Nephron (organoid): ENCODE data around the gene HIC1.

Experiments
- H3K27ac Mint-ChIP-seq, 3 experiments: 2 replicates each; pipeline ENCODE4 v1.8.0; 2020; ENCODE audit warnings: mixed read lengths in 3 of 3, mild to moderate bottlenecking in 2 of 3, moderate library complexity in 1 of 3
- H3K27me3 Mint-ChIP-seq: 2 replicates; pipeline ENCODE4 v1.8.0; 2021; ENCODE audit warnings: low read depth, mild to moderate bottlenecking, moderate library complexity, mixed read lengths
- H3K36me3 Mint-ChIP-seq: 2 replicates; pipeline ENCODE4 v1.8.0; 2020; ENCODE audit warnings: low read depth, mixed read lengths
- H3K4me1 Mint-ChIP-seq: 2 replicates; pipeline ENCODE4 v1.8.0; 2020; ENCODE audit warnings: mixed read lengths
- H3K4me3 Mint-ChIP-seq, 3 experiments: 2 replicates each; pipeline ENCODE4 v1.8.0; 2020; ENCODE audit warnings: mild to moderate bottlenecking in 3 of 3, mixed read lengths in 3 of 3, moderate library complexity in 2 of 3
- H3K9me3 Mint-ChIP-seq: 2 replicates; pipeline ENCODE4 v1.8.0; 2020; ENCODE audit warnings: mixed read lengths
- TF ChIP-seq, protein P1 (sequence below), 3 experiments: fragments of 200-600 bp; sonication (generic); IDR thresholded peaks; one replicate each; pipeline ENCODE4 v1.5.0; 2021; ENCODE audit warnings: antibody characterized with exemption in 3 of 3; ENCODE audit not compliant: unreplicated experiment in 3 of 3

The HIC1 gene

DNA sequence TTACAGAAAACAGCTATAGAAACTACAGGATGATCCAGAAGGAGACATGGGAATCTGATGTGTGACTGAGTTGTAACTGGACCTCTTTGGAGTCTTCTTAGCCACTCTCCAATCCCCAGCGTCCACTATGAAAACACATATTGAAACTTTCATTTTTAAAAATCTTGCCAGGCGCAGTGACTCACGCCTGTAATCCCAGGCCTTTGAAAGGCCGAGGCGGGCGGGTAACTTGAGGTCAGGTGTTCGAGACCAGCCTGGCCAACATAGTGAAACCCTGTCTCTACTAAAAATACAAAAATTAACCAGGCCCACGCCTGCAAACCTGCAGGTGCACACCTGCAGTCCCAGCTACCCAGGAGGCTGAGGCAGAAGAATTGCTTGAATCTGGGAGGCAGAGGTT is 53.3 kb downstream of the HIC1 start:
- peaks cover 52% of the 10 kb centered on the region for H3K4me1 Mint-ChIP-seq
- no peaks in the 10 kb centered on the region for H3K27me3 Mint-ChIP-seq
- peaks cover 6% of the 10 kb centered on the region for H3K36me3 Mint-ChIP-seq
- H3K4me3 Mint-ChIP-seq: no peak overlapping the region
- H3K27ac Mint-ChIP-seq: no peak overlapping the region
- TF ChIP-seq, protein P1, sequence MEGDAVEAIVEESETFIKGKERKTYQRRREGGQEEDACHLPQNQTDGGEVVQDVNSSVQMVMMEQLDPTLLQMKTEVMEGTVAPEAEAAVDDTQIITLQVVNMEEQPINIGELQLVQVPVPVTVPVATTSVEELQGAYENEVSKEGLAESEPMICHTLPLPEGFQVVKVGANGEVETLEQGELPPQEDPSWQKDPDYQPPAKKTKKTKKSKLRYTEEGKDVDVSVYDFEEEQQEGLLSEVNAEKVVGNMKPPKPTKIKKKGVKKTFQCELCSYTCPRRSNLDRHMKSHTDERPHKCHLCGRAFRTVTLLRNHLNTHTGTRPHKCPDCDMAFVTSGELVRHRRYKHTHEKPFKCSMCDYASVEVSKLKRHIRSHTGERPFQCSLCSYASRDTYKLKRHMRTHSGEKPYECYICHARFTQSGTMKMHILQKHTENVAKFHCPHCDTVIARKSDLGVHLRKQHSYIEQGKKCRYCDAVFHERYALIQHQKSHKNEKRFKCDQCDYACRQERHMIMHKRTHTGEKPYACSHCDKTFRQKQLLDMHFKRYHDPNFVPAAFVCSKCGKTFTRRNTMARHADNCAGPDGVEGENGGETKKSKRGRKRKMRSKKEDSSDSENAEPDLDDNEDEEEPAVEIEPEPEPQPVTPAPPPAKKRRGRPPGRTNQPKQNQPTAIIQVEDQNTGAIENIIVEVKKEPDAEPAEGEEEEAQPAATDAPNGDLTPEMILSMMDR (IDR thresholded peaks at IDR 0.05; ENCODE audit: unreplicated experiment in 3 of 3): no peak
- H3K9me3 Mint-ChIP-seq: no peaks in the 10 kb centered on the region

DNA sequence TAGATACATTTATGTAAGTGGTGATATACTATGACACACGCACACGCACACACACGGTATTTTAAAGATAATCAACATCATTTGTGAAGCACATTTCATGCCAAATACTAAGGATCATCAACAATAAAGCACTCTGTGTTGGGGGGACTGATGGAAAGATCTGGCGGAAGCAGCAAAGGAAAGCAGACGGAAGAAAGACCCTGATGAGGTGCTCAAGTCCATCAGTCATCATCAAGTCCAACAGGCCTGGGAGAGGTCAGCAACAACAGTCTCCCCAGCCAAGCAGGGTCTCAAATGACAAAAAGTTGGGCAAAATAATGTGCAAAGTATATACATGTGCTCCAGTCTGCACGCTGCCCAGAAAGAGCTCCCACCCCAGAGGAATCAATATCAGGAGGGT is 55.5 kb downstream of the HIC1 start:
- no peaks in the 10 kb centered on the region for H3K9me3 Mint-ChIP-seq
- TF ChIP-seq, protein P1 (IDR thresholded peaks at IDR 0.05; ENCODE audit: unreplicated experiment in 3 of 3): no peak
- peak overlapping the region; percentile 2 to 78 (median 61) for H3K27ac Mint-ChIP-seq
- H3K4me3 Mint-ChIP-seq: no peak overlapping the region
- H3K4me1 Mint-ChIP-seq: peaks cover 41% of the 10 kb centered on the region
- peaks cover 2% of the 10 kb centered on the region for H3K36me3 Mint-ChIP-seq
- no peaks in the 10 kb centered on the region for H3K27me3 Mint-ChIP-seq

DNA sequence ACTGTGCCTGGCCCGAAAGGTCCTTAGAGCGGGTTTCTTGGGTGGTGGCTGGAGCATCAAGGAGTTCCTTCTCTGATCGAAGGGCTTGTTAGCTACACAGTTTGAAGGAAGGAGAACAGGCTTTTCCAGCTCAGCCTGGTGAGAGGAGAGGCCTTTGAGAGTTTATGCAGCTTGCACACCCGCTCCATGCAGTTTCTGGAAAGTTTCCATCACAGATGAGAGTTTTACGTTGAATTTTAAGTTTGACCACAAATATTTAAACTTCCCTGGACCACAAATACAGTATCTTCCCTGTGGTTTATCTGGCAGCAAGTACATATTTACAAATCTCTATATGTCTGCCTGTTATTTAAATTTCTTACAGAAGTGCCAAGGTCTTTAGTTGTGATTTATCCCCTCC is 56.8 kb downstream of the HIC1 start:
- H3K9me3 Mint-ChIP-seq: no peaks in the 10 kb centered on the region
- TF ChIP-seq, protein P1 (IDR thresholded peaks at IDR 0.05; ENCODE audit: unreplicated experiment in 3 of 3): no peak
- H3K36me3 Mint-ChIP-seq: peaks cover 6% of the 10 kb centered on the region
- peaks cover 29% of the 10 kb centered on the region for H3K4me1 Mint-ChIP-seq
- peak overlapping the region; percentile 61 to 85 (median 78) for H3K27ac Mint-ChIP-seq
- no peaks in the 10 kb centered on the region for H3K27me3 Mint-ChIP-seq
- H3K4me3 Mint-ChIP-seq: no peak overlapping the region
